HFF-Myc (cell line): ENCODE data around the gene NAA40.

Experiments
- DNase-seq: peaks from one replicate; pipeline ENCODE4 v3.0.0-alpha.2; 2011; ENCODE audit warnings: low read depth; ENCODE audit errors: extremely low read depth
- H3K4me3 ChIP-seq: replicated peaks from 2 replicates; pipeline ENCODE4 v1.5.1; 2011; ENCODE audit warnings: low read depth, mild to moderate bottlenecking, control low read depth, low read length
- CTCF ChIP-seq: IDR thresholded peaks from 2 replicates; pipeline ENCODE4 v1.5.1; 2012; ENCODE audit warnings: mild to moderate bottlenecking, low read depth, low read length, control low read depth; ENCODE audit errors: missing control alignments

NAA40 gene

DNA sequence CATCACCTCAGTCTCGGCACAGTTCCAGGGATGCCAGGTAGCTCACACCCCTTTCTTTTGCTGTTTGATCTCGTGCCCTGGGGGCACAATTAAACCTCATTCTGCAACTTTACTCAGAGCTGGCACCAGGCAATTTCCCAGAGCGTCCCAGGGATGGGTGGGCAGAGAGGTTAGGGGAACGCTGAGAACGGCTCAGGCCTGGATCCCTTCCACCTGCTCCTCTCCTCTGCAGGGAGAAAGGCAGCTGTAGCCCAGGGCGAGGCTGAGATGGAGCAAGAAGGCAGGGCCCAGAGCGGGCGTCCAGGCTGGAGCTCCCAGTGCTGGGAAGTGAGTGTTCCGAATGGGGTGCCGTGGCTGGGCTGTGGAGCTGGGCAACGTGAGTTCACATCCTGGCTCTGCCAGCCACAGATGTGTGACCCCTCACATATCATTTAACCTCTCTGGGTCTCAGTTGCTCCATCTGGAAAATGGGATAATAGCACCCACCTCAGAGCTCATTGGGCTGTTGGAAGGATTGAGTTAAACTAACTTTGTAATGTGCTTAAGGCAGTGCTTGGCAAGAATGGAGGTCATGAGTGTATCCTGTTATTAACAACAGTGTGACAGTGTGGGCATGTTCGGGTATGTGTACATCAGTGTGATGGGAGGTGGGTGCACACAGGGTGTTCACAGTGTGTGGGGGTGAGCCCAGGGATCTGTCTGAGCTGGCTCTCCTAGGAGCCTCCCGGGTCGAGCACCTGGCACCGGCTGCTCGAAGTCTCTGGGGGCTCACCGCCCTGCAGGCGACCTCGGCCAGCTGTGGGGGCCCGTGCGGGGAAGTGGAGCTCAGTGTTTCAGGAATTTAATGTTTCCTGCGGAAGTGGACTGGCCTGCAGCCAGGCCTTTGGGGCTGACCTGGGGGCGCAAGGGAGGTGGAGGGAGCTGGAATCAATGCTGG is 63.0 kb downstream of the NAA40 start:
- no peak for DNase-seq
- H3K4me3 ChIP-seq, result no peak overlapping the region
- no peak for TF ChIP-seq CTCF

- H3K4me3 ChIP-seq, result no peak overlapping the region
- DNase-seq, result no peak
- no peak for TF ChIP-seq CTCF
These were observed 65.2 kb downstream of the NAA40 start for GRCh38 chr11:64003807-64004589.

DNA sequence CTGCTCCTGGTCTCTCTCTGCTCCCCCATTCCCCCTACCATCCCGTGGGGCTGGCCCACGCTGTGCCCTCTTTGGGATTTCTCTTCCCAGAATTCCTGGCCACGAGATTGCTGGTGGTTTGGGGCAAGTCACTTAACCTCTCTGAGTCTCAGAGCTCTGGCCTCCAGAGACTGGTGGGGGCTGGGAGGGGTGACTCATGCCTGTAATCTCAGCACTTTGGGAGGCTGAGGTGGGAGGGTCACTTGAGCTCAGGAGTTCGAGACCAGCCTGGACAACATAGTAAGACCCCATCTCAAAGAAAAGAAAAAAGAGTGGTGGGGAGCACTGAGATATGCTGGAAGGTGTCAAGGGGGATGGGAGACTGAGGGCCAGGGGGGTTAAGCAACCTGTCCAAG is 65.8 kb downstream of the NAA40 start:
- no peak overlapping the region for H3K4me3 ChIP-seq
- TF ChIP-seq CTCF, result no peak
- DNase-seq, result no peak

- TF ChIP-seq CTCF, result no peak
- no peak overlapping the region for H3K4me3 ChIP-seq
- DNase-seq, result no peak
These were observed 66.9 kb downstream of the NAA40 start for GRCh38 chr11:64005691-64006090.

- no peak for TF ChIP-seq CTCF
- no peak for DNase-seq
- no peak overlapping the region for H3K4me3 ChIP-seq
These were observed 67.6 kb downstream of the NAA40 start for GRCh38 chr11:64006398-64006797.
